GM21423 (cell line): ENCODE measurements around the gene CHSY3.
A peak's percentile ranks its signal among the peaks of the same experiment; 100 is the strongest.

ENCODE experiments used
- ATAC-seq: cut with Tn5 transposase; IDR thresholded peaks from one replicate; pipeline ENCODE4 v1.9.1; 2021; ENCODE audit warnings: mild to moderate bottlenecking, moderate library complexity; ENCODE audit not compliant: unreplicated experiment

Gene CHSY3

GRCh38 chr5:130090569-130091270, 186.5 kb downstream of the CHSY3 start:
- no peak for ATAC-seq

GRCh38 chr5:130092991-130093390, 188.7 kb downstream of the CHSY3 start:
- no peak for ATAC-seq

- ATAC-seq, result no peak
Measured at GRCh38 chr5:130096483-130096882, 192.2 kb downstream of the CHSY3 start.

GRCh38 chr5:130099008-130099407, 194.7 kb downstream of the CHSY3 start:
- no peak for ATAC-seq

- peak; percentile 54 for ATAC-seq
Measured at GRCh38 chr5:130102375-130102774, 198.1 kb downstream of the CHSY3 start.

- ATAC-seq, result no peak
Measured at GRCh38 chr5:130102960-130103359, 198.7 kb downstream of the CHSY3 start.

GRCh38 chr5:130104895-130105688, 200.8 kb downstream of the CHSY3 start:
- ATAC-seq, result no peak

GRCh38 chr5:130106480-130106879, 202.2 kb downstream of the CHSY3 start:
- no peak for ATAC-seq

GRCh38 chr5:130109152-130109551, 204.9 kb downstream of the CHSY3 start:
- no peak for ATAC-seq

- ATAC-seq, result no peak
Measured at GRCh38 chr5:130110328-130110727, 206.1 kb downstream of the CHSY3 start.

GRCh38 chr5:130111746-130112145, 207.5 kb downstream of the CHSY3 start:
- no peak for ATAC-seq

- ATAC-seq, result peak; percentile 80
Measured at GRCh38 chr5:130112246-130112645, 208.0 kb downstream of the CHSY3 start.

- no peak for ATAC-seq
Measured at GRCh38 chr5:130115686-130116085, 211.4 kb downstream of the CHSY3 start.

- ATAC-seq, result no peak
Measured at GRCh38 chr5:130116462-130116861, 212.2 kb downstream of the CHSY3 start.

GRCh38 chr5:130116972-130117371, 212.7 kb downstream of the CHSY3 start:
- no peak for ATAC-seq

GRCh38 chr5:130126746-130127145, 222.5 kb downstream of the CHSY3 start:
- ATAC-seq, result no peak

GRCh38 chr5:130135506-130135905, 231.2 kb downstream of the CHSY3 start:
- ATAC-seq, result no peak

GRCh38 chr5:130136300-130136699, 232.0 kb downstream of the CHSY3 start:
- ATAC-seq, result no peak

GRCh38 chr5:130137681-130138080, 233.4 kb downstream of the CHSY3 start:
- no peak for ATAC-seq

GRCh38 chr5:130138406-130139045, 234.3 kb downstream of the CHSY3 start:
- ATAC-seq, result no peak

- no peak for ATAC-seq
Measured at GRCh38 chr5:130141659-130142320, 237.5 kb downstream of the CHSY3 start.
